Neural progenitor cell (in vitro differentiated cells): Measurements from ENCODE around the gene MYRIP.

Experiments
- EZH2 ChIP-seq: fragments of 200-600 bp; sonication (generic); IDR thresholded peaks from 2 replicates; pipeline ENCODE4 v1.6.1; 2017; ENCODE audit warnings: antibody characterized with exemption, mild to moderate bottlenecking, moderate library complexity
- TF ChIP-seq, protein P1 (sequence below): fragments of 200-600 bp; sonication (generic); IDR thresholded peaks from 2 replicates; pipeline ENCODE4 v1.5.1; 2017; ENCODE audit warnings: antibody characterized with exemption, mild to moderate bottlenecking

- TF ChIP-seq, protein P1, sequence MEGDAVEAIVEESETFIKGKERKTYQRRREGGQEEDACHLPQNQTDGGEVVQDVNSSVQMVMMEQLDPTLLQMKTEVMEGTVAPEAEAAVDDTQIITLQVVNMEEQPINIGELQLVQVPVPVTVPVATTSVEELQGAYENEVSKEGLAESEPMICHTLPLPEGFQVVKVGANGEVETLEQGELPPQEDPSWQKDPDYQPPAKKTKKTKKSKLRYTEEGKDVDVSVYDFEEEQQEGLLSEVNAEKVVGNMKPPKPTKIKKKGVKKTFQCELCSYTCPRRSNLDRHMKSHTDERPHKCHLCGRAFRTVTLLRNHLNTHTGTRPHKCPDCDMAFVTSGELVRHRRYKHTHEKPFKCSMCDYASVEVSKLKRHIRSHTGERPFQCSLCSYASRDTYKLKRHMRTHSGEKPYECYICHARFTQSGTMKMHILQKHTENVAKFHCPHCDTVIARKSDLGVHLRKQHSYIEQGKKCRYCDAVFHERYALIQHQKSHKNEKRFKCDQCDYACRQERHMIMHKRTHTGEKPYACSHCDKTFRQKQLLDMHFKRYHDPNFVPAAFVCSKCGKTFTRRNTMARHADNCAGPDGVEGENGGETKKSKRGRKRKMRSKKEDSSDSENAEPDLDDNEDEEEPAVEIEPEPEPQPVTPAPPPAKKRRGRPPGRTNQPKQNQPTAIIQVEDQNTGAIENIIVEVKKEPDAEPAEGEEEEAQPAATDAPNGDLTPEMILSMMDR = no peak
- no peak for TF ChIP-seq EZH2
Measured at GRCh38 chr3:40258064-40258463, 448.7 kb downstream of the MYRIP start.
